Peyer's patch (tissue), 4 donors: ENCODE data around the gene REC114.

Experiments
- POLR2A ChIP-seq, 2 donors: fragments of 450-650 bp; IDR thresholded peaks; one replicate each; pipeline ENCODE4 v1.5.1; 2017; ENCODE audit warnings: antibody characterized with exemption in 2 of 2, mild to moderate bottlenecking in 2 of 2, moderate library complexity in 2 of 2
- TF ChIP-seq, protein P1 (sequence below), 6 experiments: fragments of 450-650 bp in 4 of 6; fragments of 200-600 bp in 2 of 6; sonication (generic) in 1 of 6; IDR thresholded peaks; one replicate each; pipeline ENCODE4 v1.5.1; 2017 to 2019; ENCODE audit warnings: antibody characterized with exemption in 6 of 6, mild to moderate bottlenecking in 3 of 6, moderate library complexity in 1 of 6

DNA sequence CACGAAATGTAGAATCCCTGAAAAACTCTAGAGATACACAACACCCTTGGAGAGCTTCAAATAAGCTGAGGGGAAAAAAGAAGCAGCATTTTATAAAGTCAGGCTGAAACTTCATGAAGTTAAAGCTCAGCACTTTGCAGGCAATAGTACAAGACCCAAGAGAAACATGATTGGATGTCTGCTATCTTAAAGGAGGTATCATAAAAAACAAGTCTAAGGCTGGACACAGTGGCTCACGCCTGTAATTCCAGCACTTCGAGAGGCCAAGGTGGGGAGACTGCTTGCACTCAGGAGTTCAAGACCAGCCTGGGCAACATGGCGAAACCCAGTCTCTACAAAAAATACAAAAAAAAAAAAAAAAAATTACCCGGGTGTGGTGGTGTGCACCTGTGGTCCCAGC is 147.3 kb downstream of the REC114 start:
- TF ChIP-seq POLR2A (IDR thresholded peaks at IDR 0.05) = no peak
- TF ChIP-seq, protein P1, sequence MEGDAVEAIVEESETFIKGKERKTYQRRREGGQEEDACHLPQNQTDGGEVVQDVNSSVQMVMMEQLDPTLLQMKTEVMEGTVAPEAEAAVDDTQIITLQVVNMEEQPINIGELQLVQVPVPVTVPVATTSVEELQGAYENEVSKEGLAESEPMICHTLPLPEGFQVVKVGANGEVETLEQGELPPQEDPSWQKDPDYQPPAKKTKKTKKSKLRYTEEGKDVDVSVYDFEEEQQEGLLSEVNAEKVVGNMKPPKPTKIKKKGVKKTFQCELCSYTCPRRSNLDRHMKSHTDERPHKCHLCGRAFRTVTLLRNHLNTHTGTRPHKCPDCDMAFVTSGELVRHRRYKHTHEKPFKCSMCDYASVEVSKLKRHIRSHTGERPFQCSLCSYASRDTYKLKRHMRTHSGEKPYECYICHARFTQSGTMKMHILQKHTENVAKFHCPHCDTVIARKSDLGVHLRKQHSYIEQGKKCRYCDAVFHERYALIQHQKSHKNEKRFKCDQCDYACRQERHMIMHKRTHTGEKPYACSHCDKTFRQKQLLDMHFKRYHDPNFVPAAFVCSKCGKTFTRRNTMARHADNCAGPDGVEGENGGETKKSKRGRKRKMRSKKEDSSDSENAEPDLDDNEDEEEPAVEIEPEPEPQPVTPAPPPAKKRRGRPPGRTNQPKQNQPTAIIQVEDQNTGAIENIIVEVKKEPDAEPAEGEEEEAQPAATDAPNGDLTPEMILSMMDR (IDR thresholded peaks at IDR 0.05) = no peak
